PC-3 (cell line): ENCODE results near the gene PRSS33.

Experiments
- CTCF ChIP-seq: fragments of 300-600 bp; sonication (generic); conservative IDR thresholded peaks from 2 replicates; pipeline ENCODE4 v1.5.1; 2017; ENCODE audit warnings: antibody characterized with exemption, low read depth, mild to moderate bottlenecking, low read length
- EZH2 ChIP-seq: fragments of 300-600 bp; sonication (generic); IDR thresholded peaks from one replicate; pipeline ENCODE4 v1.6.1; 2017; ENCODE audit warnings: antibody characterized with exemption, mild to moderate bottlenecking, low read length; ENCODE audit not compliant: unreplicated experiment

GRCh38 chr16:2776500-2777139 is 10.7 kb downstream of the PRSS33 start:
- no peak for TF ChIP-seq CTCF
- TF ChIP-seq EZH2 = no peak
